CD4-positive, alpha-beta T cell treated with Interleukin-4 for 1 hour (primary cell): Measurements from ENCODE around the gene KCNIP3.
"Not testable (repeated sequence)": the region's sequence is repeated elsewhere in the genome, so short reads cannot be mapped to it uniquely, and the experiment has no call there.

Source experiments
- DNase-seq, 2 donors: peaks; one replicate each; pipeline ENCODE4 v3.0.0-alpha.2; 2020 to 2022

The KCNIP3 gene

GRCh38 chr2:95387358-95387757 is 90.2 kb downstream of the KCNIP3 start:
- no peak for DNase-seq

- DNase-seq: no peak
These were observed 91.0 kb downstream of the KCNIP3 start for GRCh38 chr2:95388091-95388692.

GRCh38 chr2:95388856-95389244 is 91.7 kb downstream of the KCNIP3 start:
- DNase-seq: no peak

GRCh38 chr2:95389245-95390119 is 92.3 kb downstream of the KCNIP3 start:
- peak in 1 of 2 donors; percentile 27 for DNase-seq

GRCh38 chr2:95390272-95390880 is 93.2 kb downstream of the KCNIP3 start:
- DNase-seq: no peak

- DNase-seq: no peak
These were observed 93.8 kb downstream of the KCNIP3 start for GRCh38 chr2:95390881-95391321.

- DNase-seq: no peak
These were observed 94.6 kb downstream of the KCNIP3 start for GRCh38 chr2:95391641-95392310.

GRCh38 chr2:95392320-95392719 is 95.2 kb downstream of the KCNIP3 start:
- no peak for DNase-seq

GRCh38 chr2:95392730-95393455 is 95.7 kb downstream of the KCNIP3 start:
- no peak for DNase-seq

GRCh38 chr2:95393901-95394300 is 96.8 kb downstream of the KCNIP3 start:
- no peak for DNase-seq

GRCh38 chr2:95399061-95399460 is 101.9 kb downstream of the KCNIP3 start:
- no peak for DNase-seq

GRCh38 chr2:95401480-95401879 is 104.3 kb downstream of the KCNIP3 start:
- DNase-seq: no peak

GRCh38 chr2:95402004-95402369 is 104.8 kb downstream of the KCNIP3 start:
- not testable (repeated sequence) for DNase-seq

GRCh38 chr2:95402370-95403203 is 105.4 kb downstream of the KCNIP3 start, which contains the start of gene FAHD2A:
FAHD2A (plus strand) TSS chr2:95402708; CDS start chr2:95405559, 2,851 bp downstream.
- peak; percentile 91 for DNase-seq

- peak; percentile 37 to 41 for DNase-seq
These were observed 106.1 kb downstream of the KCNIP3 start for GRCh38 chr2:95403204-95403721.

GRCh38 chr2:95403824-95404223 is 106.7 kb downstream of the KCNIP3 start:
- DNase-seq: not testable (repeated sequence)

GRCh38 chr2:95404676-95405075 is 107.5 kb downstream of the KCNIP3 start:
- not testable (repeated sequence) for DNase-seq

GRCh38 chr2:95411239-95411638 is 114.1 kb downstream of the KCNIP3 start:
- not testable (repeated sequence) for DNase-seq

GRCh38 chr2:95414015-95414594 is 117.0 kb downstream of the KCNIP3 start:
- DNase-seq: peak; percentile 47 to 53

- not testable (repeated sequence) for DNase-seq
These were observed 118.0 kb downstream of the KCNIP3 start for GRCh38 chr2:95415138-95415537.

GRCh38 chr2:95415561-95415960 is 118.4 kb downstream of the KCNIP3 start:
- DNase-seq: not testable (repeated sequence)
